WTC11 (cell line): ENCODE data around the gene SH3PXD2A. TPM values are rescaled to one million over a fixed set of nuclear protein-coding genes. Genes with fewer than 3 reads are reported as not detected.

Experiments
- ATAC-seq: fragments of 200-7000 bp; cut with Tn5 transposase; 2 replicates; pipeline ENCODE4 v1.10.0; 2021; ENCODE audit warnings: mild to moderate bottlenecking, moderate library complexity
- CTCF ChIA-PET: fragments of 300-600 bp; sonication (Branson Sonifier 250); formaldehyde crosslinking; loops from one replicate; lab custom pipeline; 2021; ENCODE audit warnings: antibody characterized with exemption; lab: Charles Lee
- POLR2A ChIA-PET: fragments of 350-600 bp; sonication (Branson Sonifier 250); formaldehyde crosslinking; loops from one replicate; lab custom pipeline; 2021; ENCODE audit warnings: antibody characterized with exemption; lab: Charles Lee
- DNase-seq: peaks from one replicate; pipeline ENCODE4 v3.0.0; 2021; ENCODE audit warnings: low spot score
- H3K27ac Mint-ChIP-seq: 2 replicates; pipeline ENCODE4 v1.8.0; 2021; ENCODE audit warnings: mixed read lengths
- H3K27me3 Mint-ChIP-seq: 2 replicates; pipeline ENCODE4 v1.8.0; 2021; ENCODE audit warnings: low read depth, mild to moderate bottlenecking, moderate library complexity, mixed read lengths
- H3K36me3 Mint-ChIP-seq: 2 replicates; pipeline ENCODE4 v1.8.0; 2021; ENCODE audit warnings: mixed read lengths
- H3K4me1 Mint-ChIP-seq: 2 replicates; pipeline ENCODE4 v1.8.0; 2022; ENCODE audit warnings: mixed read lengths
- H3K4me3 Mint-ChIP-seq: 2 replicates; pipeline ENCODE4 v1.8.0; 2021; ENCODE audit warnings: mild to moderate bottlenecking, moderate library complexity, mixed read lengths
- H3K9me3 Mint-ChIP-seq: 2 replicates; pipeline ENCODE4 v1.8.0; 2021; ENCODE audit warnings: mixed read lengths
- ETV6 ChIP-seq: sonication (generic); formaldehyde crosslinking; IDR thresholded peaks from 2 replicates; pipeline ENCODE4 v1.8.1; 2022; ENCODE audit warnings: mild to moderate bottlenecking, missing genetic modification reagents
- FOXK1 ChIP-seq: sonication (generic); formaldehyde crosslinking; IDR thresholded peaks from 2 replicates; pipeline ENCODE4 v1.8.0; 2022; ENCODE audit warnings: mild to moderate bottlenecking, moderate library complexity, missing genetic modification reagents
- GRHL2 ChIP-seq: fragments of 250-450 bp; sonication (Bioruptor Pico); IDR thresholded peaks from 2 replicates; pipeline ENCODE4 v1.8.0; 2022; ENCODE audit warnings: mild to moderate bottlenecking, moderate library complexity; ENCODE audit not compliant: insufficient replicate concordance, severe bottlenecking
- HMGA2 ChIP-seq: fragments of 250-450 bp; sonication (Bioruptor Pico); IDR thresholded peaks from 2 replicates; pipeline ENCODE4 v1.4.0; 2021; ENCODE audit warnings: mild to moderate bottlenecking, moderate library complexity
- MXD4 ChIP-seq: fragments of 250-450 bp; sonication (Bioruptor Pico); IDR thresholded peaks from 2 replicates; pipeline ENCODE4 v1.8.0; 2021; ENCODE audit warnings: mild to moderate bottlenecking, moderate library complexity, borderline replicate concordance
- MYBL2 ChIP-seq: sonication (generic); formaldehyde crosslinking; IDR thresholded peaks from 2 replicates; pipeline ENCODE4 v1.8.1; 2023; ENCODE audit warnings: mild to moderate bottlenecking, moderate library complexity, missing genetic modification reagents
- PRDM15 ChIP-seq: sonication (generic); formaldehyde crosslinking; IDR thresholded peaks from 2 replicates; pipeline ENCODE4 v1.8.0; 2022; ENCODE audit warnings: missing genetic modification reagents
- PREB ChIP-seq: sonication (generic); formaldehyde crosslinking; IDR thresholded peaks from 2 replicates; pipeline ENCODE4 v1.8.1; 2022; ENCODE audit warnings: mild to moderate bottlenecking, missing genetic modification reagents, moderate library complexity, borderline replicate concordance
- SMAD4 ChIP-seq: sonication (generic); formaldehyde crosslinking; IDR thresholded peaks from 2 replicates; pipeline ENCODE4 v1.8.0; 2022; ENCODE audit warnings: mild to moderate bottlenecking, missing genetic modification reagents
- SOX15 ChIP-seq: fragments of 250-450 bp; sonication (Bioruptor Pico); IDR thresholded peaks from 2 replicates; pipeline ENCODE4 v1.9.0; 2021; ENCODE audit warnings: mild to moderate bottlenecking
- TP53 ChIP-seq: sonication (generic); formaldehyde crosslinking; IDR thresholded peaks from 2 replicates; pipeline ENCODE4 v1.8.1; 2023; ENCODE audit warnings: mild to moderate bottlenecking, missing genetic modification reagents
- total RNA-seq: library from RNA; stranded (reverse); gene quantifications from 3 replicates; pipeline ENCODE4 v1.2.3, GENCODE V29; 2021
- TF ChIP-seq, protein P1 (sequence below): sonication (generic); formaldehyde crosslinking; IDR thresholded peaks from 2 replicates; pipeline ENCODE4 v1.8.0; 2022; ENCODE audit warnings: mild to moderate bottlenecking, missing genetic modification reagents
- TF ChIP-seq, protein P2 (sequence below): sonication (generic); formaldehyde crosslinking; IDR thresholded peaks from 2 replicates; pipeline ENCODE4 v1.8.1; 2022; ENCODE audit warnings: mild to moderate bottlenecking, moderate library complexity, missing genetic modification reagents
- TF ChIP-seq, protein P3 (sequence below): sonication (generic); formaldehyde crosslinking; IDR thresholded peaks from 2 replicates; pipeline ENCODE4 v1.8.1; 2023; ENCODE audit warnings: mild to moderate bottlenecking, missing genetic modification reagents, borderline replicate concordance

SH3PXD2A gene
- total RNA-seq, 1 experiment from 2014 or later: 15.7 TPM

GRCh38 chr10:103835096-103836050 lies 20.0 kb downstream of the SH3PXD2A start:
- H3K27ac Mint-ChIP-seq: 0 out of 2 replicates have a peak overlapping the region, but pooled peaks have one; percentile 18
- TF ChIP-seq SMAD4 (no peak), MXD4 (CRISPR knock-in tag) (no peak), ETV6 (CRISPR knock-in tag) (no peak), PRDM15 (CRISPR knock-in tag) (no peak), FOXK1 (no peak), HMGA2 (CRISPR knock-in tag) (no peak), TP53 (CRISPR knock-in tag) (no peak), SOX15 (CRISPR knock-in tag) (no peak), PREB (CRISPR knock-in tag) (no peak), MYBL2 (CRISPR knock-in tag) (no peak), GRHL2 (CRISPR knock-in tag) (no peak)
- TF ChIP-seq, protein P1, sequence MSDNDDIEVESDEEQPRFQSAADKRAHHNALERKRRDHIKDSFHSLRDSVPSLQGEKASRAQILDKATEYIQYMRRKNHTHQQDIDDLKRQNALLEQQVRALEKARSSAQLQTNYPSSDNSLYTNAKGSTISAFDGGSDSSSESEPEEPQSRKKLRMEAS: no peak
- TF ChIP-seq, protein P2, sequence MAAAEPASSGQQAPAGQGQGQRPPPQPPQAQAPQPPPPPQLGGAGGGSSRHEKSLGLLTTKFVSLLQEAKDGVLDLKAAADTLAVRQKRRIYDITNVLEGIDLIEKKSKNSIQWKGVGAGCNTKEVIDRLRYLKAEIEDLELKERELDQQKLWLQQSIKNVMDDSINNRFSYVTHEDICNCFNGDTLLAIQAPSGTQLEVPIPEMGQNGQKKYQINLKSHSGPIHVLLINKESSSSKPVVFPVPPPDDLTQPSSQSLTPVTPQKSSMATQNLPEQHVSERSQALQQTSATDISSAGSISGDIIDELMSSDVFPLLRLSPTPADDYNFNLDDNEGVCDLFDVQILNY (CRISPR knock-in tag): no peak
- TF ChIP-seq, protein P3, sequence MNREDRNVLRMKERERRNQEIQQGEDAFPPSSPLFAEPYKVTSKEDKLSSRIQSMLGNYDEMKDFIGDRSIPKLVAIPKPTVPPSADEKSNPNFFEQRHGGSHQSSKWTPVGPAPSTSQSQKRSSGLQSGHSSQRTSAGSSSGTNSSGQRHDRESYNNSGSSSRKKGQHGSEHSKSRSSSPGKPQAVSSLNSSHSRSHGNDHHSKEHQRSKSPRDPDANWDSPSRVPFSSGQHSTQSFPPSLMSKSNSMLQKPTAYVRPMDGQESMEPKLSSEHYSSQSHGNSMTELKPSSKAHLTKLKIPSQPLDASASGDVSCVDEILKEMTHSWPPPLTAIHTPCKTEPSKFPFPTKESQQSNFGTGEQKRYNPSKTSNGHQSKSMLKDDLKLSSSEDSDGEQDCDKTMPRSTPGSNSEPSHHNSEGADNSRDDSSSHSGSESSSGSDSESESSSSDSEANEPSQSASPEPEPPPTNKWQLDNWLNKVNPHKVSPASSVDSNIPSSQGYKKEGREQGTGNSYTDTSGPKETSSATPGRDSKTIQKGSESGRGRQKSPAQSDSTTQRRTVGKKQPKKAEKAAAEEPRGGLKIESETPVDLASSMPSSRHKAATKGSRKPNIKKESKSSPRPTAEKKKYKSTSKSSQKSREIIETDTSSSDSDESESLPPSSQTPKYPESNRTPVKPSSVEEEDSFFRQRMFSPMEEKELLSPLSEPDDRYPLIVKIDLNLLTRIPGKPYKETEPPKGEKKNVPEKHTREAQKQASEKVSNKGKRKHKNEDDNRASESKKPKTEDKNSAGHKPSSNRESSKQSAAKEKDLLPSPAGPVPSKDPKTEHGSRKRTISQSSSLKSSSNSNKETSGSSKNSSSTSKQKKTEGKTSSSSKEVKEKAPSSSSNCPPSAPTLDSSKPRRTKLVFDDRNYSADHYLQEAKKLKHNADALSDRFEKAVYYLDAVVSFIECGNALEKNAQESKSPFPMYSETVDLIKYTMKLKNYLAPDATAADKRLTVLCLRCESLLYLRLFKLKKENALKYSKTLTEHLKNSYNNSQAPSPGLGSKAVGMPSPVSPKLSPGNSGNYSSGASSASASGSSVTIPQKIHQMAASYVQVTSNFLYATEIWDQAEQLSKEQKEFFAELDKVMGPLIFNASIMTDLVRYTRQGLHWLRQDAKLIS (CRISPR knock-in tag): no peak
- H3K9me3 Mint-ChIP-seq: peaks cover 12% of the 10 kb centered on the region
- CTCF ChIA-PET: interaction anchor here (1.0 to 1.2 kb wide), 2 partner anchors 13 to 122 kb away, joined by 3 to 4 read pairs; no protein-coding TSS in a partner anchor
- POLR2A ChIA-PET: no interaction called here
- H3K4me3 Mint-ChIP-seq: no peak overlapping the region
- no peak for DNase-seq
- H3K27me3 Mint-ChIP-seq: no peaks in the 10 kb centered on the region
- no peak for ATAC-seq
- H3K4me1 Mint-ChIP-seq: peaks cover 66% of the 10 kb centered on the region
- H3K36me3 Mint-ChIP-seq: peaks cover 16% of the 10 kb centered on the region
